ENCODE data around the gene ATG5.
"Not testable (repeated sequence)": the region's sequence is repeated elsewhere in the genome, so short reads cannot be mapped to it uniquely, and the experiment has no call there.

Gene ATG5

DNA sequence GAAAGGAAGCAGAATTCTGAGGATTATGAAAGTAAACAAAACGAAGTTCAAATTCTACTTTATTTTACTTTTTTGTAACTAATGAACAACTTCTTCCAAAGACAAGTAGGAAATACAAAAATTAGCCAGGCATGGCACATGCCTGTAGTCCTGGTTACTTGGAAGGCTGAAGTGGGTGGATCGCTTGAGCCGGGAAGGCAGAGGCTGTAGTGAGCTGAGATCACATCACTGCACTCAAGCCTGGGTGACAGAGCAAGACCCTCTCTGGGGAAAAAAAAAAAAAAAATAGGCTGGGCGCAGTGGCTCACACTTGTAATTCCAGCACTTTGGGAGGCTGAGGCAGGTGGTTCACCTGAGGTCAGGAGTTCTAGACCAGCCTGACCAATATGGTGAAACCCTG is 82.3 kb downstream of the ATG5 start (continued):
- no peak for TF ChIP-seq ZNF565 (CRISPR knock-in tag; conservative IDR thresholded peaks at IDR 0.05; ENCODE audit: low read depth)

DNA sequence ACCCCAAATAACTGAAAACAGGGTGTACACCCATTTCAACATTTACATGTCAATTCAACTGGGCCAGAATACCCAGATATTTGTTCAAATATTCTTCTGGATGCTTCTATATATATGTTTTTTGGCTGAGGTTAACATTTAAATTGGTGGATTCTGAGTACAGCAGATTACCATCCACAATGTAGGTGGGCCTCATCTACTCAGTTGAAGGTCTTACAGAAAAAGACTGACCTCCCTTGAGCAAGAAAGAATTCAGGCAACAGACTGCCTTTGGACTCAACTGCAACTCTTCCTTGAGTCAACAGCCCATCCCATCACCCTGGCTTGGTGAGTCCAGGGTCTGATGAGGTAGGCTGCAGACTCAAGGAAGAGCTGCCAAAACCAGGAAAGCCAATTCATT is 84.1 kb downstream of the ATG5 start:
- TF ChIP-seq ZFP30 (CRISPR knock-in tag; IDR thresholded peaks at IDR 0.05) = no peak
- no peak for TF ChIP-seq BACH2 (CRISPR knock-in tag; IDR thresholded peaks at IDR 0.05; ENCODE audit: borderline replicate concordance)
- TF ChIP-seq ZNF565 (CRISPR knock-in tag; conservative IDR thresholded peaks at IDR 0.05; ENCODE audit: low read depth) = no peak
- no peak for TF ChIP-seq ARNTL (CRISPR knock-in tag; IDR thresholded peaks at IDR 0.05; ENCODE audit: borderline replicate concordance, low read depth)
- no peak for TF ChIP-seq ZNF70 (CRISPR knock-in tag; IDR thresholded peaks at IDR 0.05)
- no peak for TF ChIP-seq TCF4 (CRISPR knock-in tag; IDR thresholded peaks at IDR 0.05; ENCODE audit: borderline replicate concordance)
- TF ChIP-seq, protein P1, sequence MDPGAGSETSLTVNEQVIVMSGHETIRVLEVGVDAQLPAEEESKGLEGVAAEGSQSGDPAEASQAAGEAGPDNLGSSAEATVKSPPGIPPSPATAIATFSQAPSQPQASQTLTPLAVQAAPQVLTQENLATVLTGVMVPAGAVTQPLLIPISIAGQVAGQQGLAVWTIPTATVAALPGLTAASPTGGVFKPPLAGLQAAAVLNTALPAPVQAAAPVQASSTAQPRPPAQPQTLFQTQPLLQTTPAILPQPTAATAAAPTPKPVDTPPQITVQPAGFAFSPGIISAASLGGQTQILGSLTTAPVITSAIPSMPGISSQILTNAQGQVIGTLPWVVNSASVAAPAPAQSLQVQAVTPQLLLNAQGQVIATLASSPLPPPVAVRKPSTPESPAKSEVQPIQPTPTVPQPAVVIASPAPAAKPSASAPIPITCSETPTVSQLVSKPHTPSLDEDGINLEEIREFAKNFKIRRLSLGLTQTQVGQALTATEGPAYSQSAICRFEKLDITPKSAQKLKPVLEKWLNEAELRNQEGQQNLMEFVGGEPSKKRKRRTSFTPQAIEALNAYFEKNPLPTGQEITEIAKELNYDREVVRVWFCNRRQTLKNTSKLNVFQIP (CRISPR knock-in tag; IDR thresholded peaks at IDR 0.05; ENCODE audit: borderline replicate concordance, low read depth) = no peak
- TF ChIP-seq ZNF8 (CRISPR knock-in tag; IDR thresholded peaks at IDR 0.05) = no peak
- TF ChIP-seq, protein P2, sequence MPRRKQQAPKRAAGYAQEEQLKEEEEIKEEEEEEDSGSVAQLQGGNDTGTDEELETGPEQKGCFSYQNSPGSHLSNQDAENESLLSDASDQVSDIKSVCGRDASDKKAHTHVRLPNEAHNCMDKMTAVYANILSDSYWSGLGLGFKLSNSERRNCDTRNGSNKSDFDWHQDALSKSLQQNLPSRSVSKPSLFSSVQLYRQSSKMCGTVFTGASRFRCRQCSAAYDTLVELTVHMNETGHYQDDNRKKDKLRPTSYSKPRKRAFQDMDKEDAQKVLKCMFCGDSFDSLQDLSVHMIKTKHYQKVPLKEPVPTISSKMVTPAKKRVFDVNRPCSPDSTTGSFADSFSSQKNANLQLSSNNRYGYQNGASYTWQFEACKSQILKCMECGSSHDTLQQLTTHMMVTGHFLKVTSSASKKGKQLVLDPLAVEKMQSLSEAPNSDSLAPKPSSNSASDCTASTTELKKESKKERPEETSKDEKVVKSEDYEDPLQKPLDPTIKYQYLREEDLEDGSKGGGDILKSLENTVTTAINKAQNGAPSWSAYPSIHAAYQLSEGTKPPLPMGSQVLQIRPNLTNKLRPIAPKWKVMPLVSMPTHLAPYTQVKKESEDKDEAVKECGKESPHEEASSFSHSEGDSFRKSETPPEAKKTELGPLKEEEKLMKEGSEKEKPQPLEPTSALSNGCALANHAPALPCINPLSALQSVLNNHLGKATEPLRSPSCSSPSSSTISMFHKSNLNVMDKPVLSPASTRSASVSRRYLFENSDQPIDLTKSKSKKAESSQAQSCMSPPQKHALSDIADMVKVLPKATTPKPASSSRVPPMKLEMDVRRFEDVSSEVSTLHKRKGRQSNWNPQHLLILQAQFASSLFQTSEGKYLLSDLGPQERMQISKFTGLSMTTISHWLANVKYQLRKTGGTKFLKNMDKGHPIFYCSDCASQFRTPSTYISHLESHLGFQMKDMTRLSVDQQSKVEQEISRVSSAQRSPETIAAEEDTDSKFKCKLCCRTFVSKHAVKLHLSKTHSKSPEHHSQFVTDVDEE (CRISPR knock-in tag; IDR thresholded peaks at IDR 0.05) = no peak
- ATAC-seq = no peak

DNA sequence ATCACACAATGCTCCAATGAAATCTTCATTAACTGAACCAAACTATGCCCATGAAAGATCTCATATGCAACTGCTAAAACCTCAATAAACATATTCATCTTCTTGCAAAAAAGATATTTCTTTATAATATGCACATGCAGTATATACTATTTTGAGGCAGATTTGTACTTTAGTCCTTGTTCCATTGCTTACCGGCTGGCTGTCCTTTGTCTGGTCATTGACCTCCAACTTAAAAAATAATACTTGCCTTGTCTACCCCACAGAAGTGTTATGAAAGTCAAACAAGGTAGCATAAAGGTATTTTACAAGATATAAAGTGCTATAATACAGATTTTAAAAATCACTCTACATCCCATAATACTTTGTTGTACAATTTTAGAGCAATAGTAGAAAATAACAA is 88.3 kb downstream of the ATG5 start:
- no peak for ATAC-seq
- TF ChIP-seq ZFP30 (CRISPR knock-in tag; IDR thresholded peaks at IDR 0.05) (no peak), GLIS3 (CRISPR knock-in tag; IDR thresholded peaks at IDR 0.05) (no peak), ARNTL (CRISPR knock-in tag; IDR thresholded peaks at IDR 0.05; ENCODE audit: borderline replicate concordance, low read depth) (no peak), BACH2 (CRISPR knock-in tag; IDR thresholded peaks at IDR 0.05; ENCODE audit: borderline replicate concordance) (no peak), RARB (CRISPR knock-in tag; IDR thresholded peaks at IDR 0.05) (no peak), ZNF565 (CRISPR knock-in tag; conservative IDR thresholded peaks at IDR 0.05; ENCODE audit: low read depth) (no peak), ZFP3 (CRISPR knock-in tag; IDR thresholded peaks at IDR 0.05) (no peak), CSDC2 (CRISPR knock-in tag; IDR thresholded peaks at IDR 0.05) (no peak), ZNF8 (CRISPR knock-in tag; IDR thresholded peaks at IDR 0.05) (no peak), ISL1 (CRISPR knock-in tag; IDR thresholded peaks at IDR 0.05) (no peak)
- TF ChIP-seq, protein P3, sequence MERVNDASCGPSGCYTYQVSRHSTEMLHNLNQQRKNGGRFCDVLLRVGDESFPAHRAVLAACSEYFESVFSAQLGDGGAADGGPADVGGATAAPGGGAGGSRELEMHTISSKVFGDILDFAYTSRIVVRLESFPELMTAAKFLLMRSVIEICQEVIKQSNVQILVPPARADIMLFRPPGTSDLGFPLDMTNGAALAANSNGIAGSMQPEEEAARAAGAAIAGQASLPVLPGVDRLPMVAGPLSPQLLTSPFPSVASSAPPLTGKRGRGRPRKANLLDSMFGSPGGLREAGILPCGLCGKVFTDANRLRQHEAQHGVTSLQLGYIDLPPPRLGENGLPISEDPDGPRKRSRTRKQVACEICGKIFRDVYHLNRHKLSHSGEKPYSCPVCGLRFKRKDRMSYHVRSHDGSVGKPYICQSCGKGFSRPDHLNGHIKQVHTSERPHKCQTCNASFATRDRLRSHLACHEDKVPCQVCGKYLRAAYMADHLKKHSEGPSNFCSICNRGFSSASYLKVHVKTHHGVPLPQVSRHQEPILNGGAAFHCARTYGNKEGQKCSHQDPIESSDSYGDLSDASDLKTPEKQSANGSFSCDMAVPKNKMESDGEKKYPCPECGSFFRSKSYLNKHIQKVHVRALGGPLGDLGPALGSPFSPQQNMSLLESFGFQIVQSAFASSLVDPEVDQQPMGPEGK (CRISPR knock-in tag; IDR thresholded peaks at IDR 0.05; ENCODE audit: borderline replicate concordance) = no peak
- TF ChIP-seq, protein P4, sequence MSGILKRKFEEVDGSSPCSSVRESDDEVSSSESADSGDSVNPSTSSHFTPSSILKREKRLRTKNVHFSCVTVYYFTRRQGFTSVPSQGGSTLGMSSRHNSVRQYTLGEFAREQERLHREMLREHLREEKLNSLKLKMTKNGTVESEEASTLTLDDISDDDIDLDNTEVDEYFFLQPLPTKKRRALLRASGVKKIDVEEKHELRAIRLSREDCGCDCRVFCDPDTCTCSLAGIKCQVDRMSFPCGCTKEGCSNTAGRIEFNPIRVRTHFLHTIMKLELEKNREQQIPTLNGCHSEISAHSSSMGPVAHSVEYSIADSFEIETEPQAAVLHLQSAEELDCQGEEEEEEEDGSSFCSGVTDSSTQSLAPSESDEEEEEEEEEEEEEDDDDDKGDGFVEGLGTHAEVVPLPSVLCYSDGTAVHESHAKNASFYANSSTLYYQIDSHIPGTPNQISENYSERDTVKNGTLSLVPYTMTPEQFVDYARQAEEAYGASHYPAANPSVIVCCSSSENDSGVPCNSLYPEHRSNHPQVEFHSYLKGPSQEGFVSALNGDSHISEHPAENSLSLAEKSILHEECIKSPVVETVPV (CRISPR knock-in tag; IDR thresholded peaks at IDR 0.05) = no peak
- TF ChIP-seq, protein P1 (CRISPR knock-in tag; IDR thresholded peaks at IDR 0.05; ENCODE audit: borderline replicate concordance, low read depth) = no peak
- TF ChIP-seq, protein P2 (CRISPR knock-in tag; IDR thresholded peaks at IDR 0.05) = no peak

DNA sequence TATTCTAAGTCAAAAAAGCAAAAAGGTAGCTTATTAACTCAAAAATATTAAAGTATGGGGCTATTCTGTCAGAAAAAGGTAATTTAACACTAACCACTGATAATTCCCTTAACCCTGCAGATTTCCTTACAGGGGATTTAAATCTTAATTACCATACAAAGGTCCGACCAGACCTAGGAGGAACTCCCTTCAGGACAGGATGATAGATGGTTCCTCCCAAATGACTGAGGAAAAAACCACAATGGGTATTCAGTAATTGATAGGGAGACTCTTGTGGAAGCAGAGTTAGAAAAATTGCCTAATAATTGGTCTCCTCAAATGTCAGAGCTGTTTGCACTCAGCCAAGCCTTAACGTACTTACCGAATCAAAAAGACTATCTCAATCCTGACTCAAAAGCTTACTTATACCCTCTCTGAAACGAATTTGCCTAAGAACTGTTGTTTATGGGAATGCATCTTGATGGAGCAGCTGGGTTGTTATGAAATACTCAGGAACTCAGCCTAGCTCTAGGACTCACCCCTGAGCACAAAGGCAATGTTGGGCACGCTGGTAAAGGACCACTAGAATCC is 95.6 kb downstream of the ATG5 start:
- ATAC-seq = not testable (repeated sequence)

Measured in SK-N-SH treated with all-trans-retinoic acid at 6 μM for 48 hours (cell line).